ENCODE measurements around the gene BSX.

DNA sequence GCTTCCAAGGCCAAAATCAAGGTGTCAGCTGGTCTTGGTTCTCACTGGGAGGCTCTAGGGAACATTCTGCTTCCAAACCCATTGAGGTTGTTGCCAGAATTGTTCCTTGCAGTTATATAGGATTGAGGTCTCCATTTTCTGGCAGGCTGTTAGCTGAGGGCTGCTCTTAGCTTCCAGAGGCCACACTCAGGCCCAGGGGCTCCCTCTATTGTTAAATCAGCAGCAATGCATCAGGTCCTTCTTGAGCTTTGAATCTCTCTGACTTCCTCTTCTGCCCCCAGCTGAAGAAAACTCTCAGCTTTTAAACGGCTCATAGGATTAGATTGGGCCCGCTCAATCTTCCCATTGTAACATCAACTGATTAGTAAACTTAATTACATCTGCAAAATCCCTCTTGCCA, 39.3 kb upstream of the BSX start:
- TF ChIP-seq CTCF (IDR thresholded peaks at IDR 0.05) (peak; percentile 21 to 45 (median 32)), POLR2A (IDR thresholded peaks at IDR 0.05) (no peak), EP300 (IDR thresholded peaks at IDR 0.05) (no peak)
